ENCODE results near the gene RIN2.

GRCh38 chr20:19806806-19807190 lies 48.7 kb downstream of the RIN2 start:
- no peak for TF ChIP-seq POLR2A (IDR thresholded peaks at IDR 0.05)
- TF ChIP-seq, protein P1, sequence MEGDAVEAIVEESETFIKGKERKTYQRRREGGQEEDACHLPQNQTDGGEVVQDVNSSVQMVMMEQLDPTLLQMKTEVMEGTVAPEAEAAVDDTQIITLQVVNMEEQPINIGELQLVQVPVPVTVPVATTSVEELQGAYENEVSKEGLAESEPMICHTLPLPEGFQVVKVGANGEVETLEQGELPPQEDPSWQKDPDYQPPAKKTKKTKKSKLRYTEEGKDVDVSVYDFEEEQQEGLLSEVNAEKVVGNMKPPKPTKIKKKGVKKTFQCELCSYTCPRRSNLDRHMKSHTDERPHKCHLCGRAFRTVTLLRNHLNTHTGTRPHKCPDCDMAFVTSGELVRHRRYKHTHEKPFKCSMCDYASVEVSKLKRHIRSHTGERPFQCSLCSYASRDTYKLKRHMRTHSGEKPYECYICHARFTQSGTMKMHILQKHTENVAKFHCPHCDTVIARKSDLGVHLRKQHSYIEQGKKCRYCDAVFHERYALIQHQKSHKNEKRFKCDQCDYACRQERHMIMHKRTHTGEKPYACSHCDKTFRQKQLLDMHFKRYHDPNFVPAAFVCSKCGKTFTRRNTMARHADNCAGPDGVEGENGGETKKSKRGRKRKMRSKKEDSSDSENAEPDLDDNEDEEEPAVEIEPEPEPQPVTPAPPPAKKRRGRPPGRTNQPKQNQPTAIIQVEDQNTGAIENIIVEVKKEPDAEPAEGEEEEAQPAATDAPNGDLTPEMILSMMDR (IDR thresholded peaks at IDR 0.05): no peak
